Fibroblast of lung (primary cell): ENCODE measurements around the gene EIF4E2.

Experiments used
- CTCF ChIP-seq, 2 donors: IDR thresholded peaks in 1 of 2; conservative IDR thresholded peaks in 1 of 2; 1 replicate in 1 of 2; 2 replicates in 1 of 2; pipeline ENCODE4 v1.5.1; 2011 to 2012; ENCODE audit warnings: low read length in 2 of 2, control low read depth in 1 of 2, inconsistent platforms in 1 of 2, low read depth in 1 of 2, mild to moderate bottlenecking in 1 of 2
- EZH2 ChIP-seq: IDR thresholded peaks from 2 replicates; pipeline ENCODE4 v1.5.1; 2012; ENCODE audit warnings: low read length, control low read depth, mild to moderate bottlenecking; ENCODE audit errors: missing control alignments

GRCh38 chr2:232512602-232513001 lies 37.9 kb upstream of the EIF4E2 start:
- TF ChIP-seq CTCF (conservative IDR thresholded peaks at IDR 0.05 in 1 of 2, IDR thresholded peaks at IDR 0.05 in 1 of 2; ENCODE audit: low read depth in 1 of 2, low read length in 2 of 2), result no peak
- TF ChIP-seq EZH2, result no peak
